ENCODE measurements around the gene SHLD3.
A peak's percentile ranks its signal among the peaks of the same experiment; 100 is the strongest.
"Not testable (repeated sequence)": the region's sequence is repeated elsewhere in the genome, so short reads cannot be mapped to it uniquely, and the experiment has no call there.

SHLD3 gene, protein sequence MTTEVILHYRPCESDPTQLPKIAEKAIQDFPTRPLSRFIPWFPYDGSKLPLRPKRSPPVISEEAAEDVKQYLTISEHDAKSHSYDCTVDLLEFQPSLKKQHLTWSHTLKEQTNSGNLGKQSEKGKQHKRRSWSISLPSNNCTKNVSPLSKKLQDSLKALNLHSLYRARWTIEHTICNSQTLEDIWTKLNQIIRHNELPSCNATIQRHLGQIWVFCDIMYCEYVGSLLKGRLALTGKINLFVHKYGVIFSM

DNA sequence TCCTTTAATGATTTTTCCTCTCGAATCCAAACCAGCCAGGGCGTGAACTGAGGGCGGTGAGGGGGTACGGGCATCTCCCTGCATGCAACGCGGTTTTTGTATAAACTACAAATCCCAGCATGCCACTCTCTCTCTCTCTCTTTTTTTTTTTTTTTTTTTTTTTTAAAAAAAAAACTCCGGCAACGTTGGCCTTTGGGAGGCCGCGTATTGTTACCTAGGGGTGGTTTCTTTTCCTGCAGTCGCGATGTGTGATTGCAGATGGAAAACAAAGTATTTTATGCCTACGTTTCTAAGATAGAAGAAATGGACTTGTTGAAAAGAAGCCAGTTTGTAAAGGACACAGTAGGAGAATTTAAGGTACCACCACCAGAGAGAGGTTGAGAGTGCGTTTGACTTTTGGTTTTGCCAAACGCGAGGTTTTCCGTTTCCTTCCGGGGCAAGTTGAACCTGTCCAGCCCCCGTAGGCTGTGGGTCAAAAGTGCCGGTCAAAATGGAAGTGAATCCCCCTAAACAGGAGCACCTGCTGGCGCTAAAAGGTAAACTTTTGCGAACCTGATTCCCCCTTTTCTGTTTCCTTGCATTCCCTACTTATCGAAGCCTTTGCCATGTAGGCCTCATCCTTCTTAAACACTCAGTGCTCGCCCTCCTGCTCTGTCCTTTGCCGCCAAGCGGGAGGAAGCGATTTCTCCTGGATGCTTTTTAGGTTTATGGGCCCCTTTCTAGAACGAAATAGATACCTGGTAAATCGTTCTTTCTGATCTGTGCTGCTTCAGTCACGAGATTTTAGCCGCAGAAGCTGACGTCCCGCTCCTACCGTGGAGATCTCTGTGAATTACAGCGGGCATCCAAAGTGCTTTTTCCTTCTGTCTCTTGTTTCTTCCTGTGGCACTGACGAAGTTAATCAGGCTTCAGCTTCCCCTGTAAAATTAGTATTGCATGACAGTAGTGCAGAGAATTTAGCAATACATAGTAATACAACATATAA lies at the start of gene SHLD3, which contains the start of gene TRAPPC13:
TSS of gene SHLD3 (plus strand) at position 457 of the 985 bp plus-strand sequence. CDS start 4,561 bp downstream, outside the sequence.
TSS of gene TRAPPC13 (plus strand) at position 457 of the 985 bp plus-strand sequence. CDS start at position 491, 34 bp downstream.
- peak; percentile 63 for DNase-seq (ENCODE audit: extremely low read depth in 1 of 2, low read depth in 1 of 2)

DNA sequence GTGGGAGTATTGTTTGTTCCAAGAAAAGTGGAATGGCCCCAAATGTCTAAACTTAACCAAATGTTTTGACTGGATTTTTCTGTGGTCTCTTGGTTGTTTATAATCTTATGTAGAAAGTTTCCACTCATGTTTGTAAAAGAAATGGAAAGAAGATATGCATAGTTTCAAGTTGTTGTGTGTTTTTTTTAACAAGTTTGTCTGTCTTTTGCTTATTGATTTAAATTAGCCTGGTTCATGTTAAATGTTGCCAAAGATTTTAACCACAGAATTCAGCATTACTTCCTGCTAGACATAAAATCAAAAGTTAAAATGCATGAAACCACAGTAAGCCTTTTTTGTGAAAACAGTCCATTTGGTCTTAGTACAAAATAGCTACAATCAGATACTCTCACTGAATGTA lies 47.7 kb upstream of the SHLD3 start:
- no peak for DNase-seq (ENCODE audit: extremely low read depth in 1 of 2, low read depth in 1 of 2)

DNA sequence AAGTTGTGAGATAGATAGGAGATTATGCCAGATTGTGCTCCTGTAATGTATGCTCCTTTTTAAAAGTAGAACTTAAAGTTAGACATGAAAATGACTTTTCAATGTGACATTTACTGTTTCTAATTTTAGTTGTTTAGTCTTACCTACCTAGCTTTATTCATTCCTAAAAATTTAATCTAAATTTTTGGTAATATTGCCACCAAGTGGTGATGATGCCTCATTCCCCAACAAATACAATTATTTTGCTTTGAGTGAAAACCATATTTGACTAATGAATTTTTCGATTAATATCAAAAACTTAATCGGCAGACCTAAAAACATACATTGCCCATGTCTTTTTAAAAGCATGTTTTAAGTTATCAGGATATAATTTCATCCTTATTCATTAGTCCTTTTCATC lies 36.1 kb upstream of the SHLD3 start:
- DNase-seq (ENCODE audit: extremely low read depth in 1 of 2, low read depth in 1 of 2) = no peak

DNA sequence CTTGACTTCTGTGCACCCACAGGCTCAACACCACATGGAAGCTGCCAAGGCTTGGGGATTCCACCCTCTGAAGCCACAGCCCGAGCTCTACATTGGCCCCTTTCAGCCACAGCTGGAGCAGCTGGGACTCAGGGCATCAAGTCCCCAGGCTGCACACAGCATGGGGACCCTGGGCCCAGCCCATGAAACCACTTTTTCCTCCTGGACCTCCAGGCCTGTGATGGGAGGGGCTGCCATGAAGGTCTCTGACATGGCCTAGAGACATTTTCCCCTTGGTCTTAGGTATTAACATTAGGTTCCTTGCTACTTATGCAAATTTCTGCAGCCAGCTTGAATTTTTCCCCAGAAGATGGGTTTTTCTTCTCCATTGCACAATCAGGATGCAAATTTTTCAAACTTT lies 23.1 kb upstream of the SHLD3 start:
- not testable (repeated sequence) for DNase-seq (ENCODE audit: extremely low read depth in 1 of 2, low read depth in 1 of 2)

DNA sequence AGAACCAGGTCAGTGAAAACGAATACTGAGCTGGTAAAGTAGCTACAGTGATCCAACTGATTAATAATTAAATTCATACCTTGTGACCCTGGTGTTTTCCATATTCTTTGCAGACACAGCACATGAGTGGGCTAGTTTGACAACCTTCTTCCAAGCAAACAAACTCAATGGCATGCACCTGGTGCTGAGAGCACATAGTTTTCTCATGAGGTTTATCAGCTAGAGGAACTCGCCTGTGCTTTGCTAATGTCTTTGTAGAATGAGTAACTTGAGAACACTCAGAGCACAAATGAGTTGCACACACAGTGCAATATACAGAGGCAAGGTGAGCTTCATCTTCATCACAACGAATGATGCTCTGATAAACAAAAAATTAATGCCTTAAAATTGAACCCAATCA lies 13.3 kb upstream of the SHLD3 start:
- DNase-seq (ENCODE audit: extremely low read depth in 1 of 2, low read depth in 1 of 2) = no peak

DNA sequence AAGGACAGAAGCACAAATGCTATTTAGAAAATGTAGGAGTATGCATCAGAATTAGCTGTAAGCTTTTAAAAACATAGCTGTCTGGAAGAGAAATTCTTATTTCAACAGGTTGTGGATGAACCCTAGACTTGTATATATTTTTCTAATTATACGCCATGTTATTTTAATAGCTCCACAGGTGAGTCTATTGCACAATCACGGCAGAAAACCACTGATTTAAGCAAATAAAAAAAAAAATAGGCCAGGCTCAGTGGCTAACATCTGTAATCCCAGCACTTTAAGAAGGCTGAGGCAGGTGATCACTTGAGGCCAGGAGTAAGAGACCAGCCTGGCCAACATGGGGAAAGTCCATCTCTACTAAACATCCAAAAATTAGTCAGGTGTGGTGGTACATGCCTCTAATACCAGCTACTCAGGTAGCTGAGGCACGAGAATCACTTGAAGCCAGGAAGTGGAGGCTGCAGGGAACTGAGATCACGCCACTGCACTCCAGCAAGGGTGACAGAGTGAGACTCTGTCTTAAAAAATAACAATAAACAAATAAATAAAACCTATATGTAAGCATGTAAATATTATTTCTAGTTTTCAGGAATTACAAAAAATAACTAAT lies 12.4 kb upstream of the SHLD3 start:
- DNase-seq (ENCODE audit: extremely low read depth in 1 of 2, low read depth in 1 of 2) = no peak

DNA sequence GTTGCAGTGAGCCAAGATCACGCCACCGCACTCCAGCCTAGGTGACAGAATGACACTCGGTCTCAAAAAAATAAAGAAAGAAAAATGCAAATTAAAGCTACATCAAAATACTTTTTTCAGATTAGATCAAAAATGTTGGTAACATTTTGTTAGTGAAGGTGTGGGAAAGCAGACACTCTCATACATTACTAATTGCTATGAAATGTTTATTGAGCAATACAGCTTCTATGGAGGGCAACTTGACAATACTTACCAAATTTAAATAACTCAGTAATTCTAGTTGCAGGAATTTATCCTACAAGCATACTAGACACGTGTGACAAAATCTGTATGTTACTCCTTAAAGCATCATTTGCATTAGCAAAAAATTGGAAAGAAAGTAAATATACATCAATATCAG lies 4.8 kb upstream of the SHLD3 start:
- DNase-seq (ENCODE audit: extremely low read depth in 1 of 2, low read depth in 1 of 2) = no peak

DNA sequence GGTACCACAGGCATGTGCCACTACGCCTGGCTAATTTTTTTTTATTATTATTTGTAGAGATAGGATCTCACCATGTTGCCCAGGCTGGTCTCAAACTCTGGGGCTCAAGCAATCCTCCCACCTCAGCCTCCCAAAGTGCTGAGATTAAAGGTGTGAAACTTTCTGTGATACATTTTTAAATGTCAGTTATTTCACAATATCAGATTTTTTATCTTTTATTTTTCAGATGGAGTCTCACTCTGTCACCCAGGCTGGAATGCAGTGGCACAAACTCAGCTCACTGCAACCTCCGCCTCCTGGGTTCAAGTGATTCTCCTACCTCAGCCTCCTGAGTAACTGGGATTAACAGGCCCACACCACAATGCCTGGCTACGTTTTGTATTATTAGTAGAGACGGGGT lies 2.9 kb upstream of the SHLD3 start:
- not testable (repeated sequence) for DNase-seq (ENCODE audit: extremely low read depth in 1 of 2, low read depth in 1 of 2)

DNA sequence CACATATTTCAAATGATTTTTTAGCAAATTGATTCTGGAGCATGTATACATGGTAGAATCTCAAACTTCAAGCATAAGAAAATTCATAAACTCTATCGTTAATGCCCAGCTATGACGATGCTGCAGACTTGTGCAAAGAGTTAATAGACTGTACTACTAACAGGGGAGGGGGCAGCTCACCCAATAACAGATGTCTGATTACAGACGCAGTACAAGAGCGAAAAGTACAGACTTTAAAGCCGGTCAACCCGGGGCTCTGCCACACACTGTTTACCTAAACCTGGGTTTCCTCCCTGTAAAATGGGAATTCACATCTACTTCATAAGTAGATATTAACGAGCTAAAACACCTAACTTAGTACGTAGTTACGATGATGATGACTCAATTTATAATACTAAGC lies 1.3 kb upstream of the SHLD3 start:
- DNase-seq (ENCODE audit: extremely low read depth in 1 of 2, low read depth in 1 of 2) = no peak

DNA sequence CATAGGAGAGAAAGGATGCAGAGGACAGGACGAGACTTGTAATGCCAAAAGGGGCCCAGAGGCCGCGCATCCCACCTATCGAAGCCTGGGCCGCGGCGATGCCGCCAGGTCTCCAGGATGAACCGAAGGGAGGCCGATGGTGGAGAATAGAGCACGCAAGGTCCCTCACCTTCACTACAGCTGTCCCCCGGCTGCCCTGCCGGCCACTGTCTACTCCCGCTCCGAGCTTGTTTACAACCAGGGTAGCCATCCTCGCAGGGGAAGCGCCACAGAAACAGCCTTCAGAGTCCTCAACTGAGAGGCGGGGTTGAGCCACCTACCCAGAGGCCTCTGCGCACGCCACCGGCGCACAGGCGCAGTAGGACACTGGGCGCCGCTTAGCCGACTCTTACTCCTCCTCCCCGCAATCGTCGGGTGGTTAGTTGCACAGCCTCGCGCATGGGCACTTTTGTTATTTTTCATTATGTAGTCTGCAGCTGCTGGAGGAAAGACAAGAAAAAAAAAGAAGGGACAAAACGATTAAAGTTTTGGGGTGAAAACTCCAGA lies 729 bp upstream of the SHLD3 start, which contains the start of gene TRIM23:
TSS of gene TRIM23 (minus strand) at position 309 of the 546 bp plus-strand sequence. CDS start at position 250, 59 bp downstream.
- peak; percentile 79 to 82 for DNase-seq (ENCODE audit: extremely low read depth in 1 of 2, low read depth in 1 of 2)

DNA sequence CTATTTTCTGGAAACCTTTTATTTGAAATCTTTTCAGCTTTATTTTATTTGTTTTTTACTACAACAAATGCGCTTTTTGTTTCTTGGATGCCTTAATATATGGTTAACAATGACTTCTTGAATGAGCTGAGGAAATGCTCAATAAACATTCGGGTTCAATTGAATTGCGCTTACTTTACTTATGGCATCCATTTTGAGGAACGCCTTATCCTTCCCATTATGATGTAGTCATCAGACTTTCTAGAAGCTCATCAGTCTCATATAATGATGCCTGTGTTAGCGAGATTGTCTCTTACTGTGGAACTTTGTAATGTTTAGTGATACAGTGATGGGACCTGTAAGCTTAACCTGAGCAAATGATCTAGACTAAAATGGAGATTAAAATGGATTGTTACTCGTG lies 916 bp downstream of the SHLD3 start:
- DNase-seq (ENCODE audit: extremely low read depth in 1 of 2, low read depth in 1 of 2) = no peak

DNA sequence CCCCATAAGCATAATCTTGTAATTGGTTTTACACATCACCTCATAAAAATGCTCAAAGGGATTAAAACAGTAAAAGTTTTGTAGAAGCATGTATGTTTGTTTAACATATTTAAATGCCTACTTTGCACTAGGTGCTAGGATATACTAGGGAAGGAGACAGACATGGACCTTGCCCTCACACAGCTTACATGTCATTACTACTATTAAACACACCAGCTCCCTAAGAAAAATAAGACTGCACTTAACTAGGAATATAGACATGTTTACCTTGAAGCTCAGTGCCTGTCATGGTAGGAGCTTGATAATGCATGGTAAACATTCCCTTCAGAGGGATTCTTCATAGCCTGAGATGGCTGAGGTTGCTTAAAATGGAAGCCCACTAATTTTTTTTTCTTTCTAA lies 6.2 kb downstream of the SHLD3 start:
- no peak for DNase-seq (ENCODE audit: extremely low read depth in 1 of 2, low read depth in 1 of 2)

DNA sequence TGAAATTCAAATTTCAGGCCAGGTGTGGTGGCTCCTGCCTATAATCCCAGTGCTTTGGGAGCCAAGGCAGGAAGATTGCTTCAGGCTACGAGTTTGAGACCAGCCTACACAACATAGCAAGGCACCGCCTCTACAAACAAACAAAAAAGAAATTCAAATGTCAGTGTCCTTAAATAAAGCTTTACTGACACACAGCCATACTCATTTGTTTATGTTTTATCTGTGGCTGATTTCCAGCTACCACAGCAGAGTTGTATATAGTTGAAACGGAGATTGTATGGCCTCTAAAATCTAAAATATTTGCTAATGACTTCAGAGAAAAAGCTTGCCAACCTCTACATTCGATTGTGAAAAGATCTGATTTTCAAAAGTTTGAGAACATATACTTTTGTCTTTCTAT lies 15.4 kb downstream of the SHLD3 start:
- DNase-seq (ENCODE audit: extremely low read depth in 1 of 2, low read depth in 1 of 2) = no peak

DNA sequence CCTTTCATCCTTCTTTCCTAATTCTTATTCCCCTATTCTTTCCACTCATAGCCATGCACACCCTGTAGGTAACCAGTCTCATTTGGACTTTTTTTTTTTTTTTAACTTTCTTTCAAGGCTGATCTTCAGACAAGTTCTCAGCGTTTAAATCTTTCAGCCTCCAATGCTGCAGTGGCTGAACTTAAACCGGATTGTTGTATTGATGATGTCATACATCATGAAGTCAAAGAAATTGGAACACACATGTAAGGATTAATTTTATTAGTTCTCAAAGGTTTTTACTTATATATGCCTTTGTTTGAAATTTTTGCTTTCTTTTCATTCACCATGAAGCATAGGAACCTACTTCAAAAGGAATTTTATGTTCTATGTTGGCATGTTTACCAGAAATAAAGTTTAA lies 22.1 kb downstream of the SHLD3 start:
- no peak for DNase-seq (ENCODE audit: extremely low read depth in 1 of 2, low read depth in 1 of 2)

DNA sequence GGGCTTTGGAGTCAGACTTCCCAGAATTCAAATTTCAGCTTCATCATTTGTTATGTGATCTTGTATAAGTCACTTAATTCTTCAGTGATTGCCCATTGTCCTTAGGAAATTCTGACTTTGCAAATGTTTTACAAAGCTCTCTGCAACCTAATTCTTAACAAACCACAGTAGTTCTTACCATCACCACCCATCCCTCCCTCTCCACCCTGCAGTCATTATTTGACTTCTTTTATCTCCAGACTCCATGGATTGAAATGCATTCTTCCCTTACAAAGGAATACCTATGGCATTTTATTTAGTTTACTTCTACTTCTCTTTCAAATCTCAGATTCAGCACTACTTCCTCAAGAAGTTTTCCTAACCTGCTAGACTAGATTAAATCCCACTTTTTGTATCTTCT lies 23.1 kb downstream of the SHLD3 start:
- no peak for DNase-seq (ENCODE audit: extremely low read depth in 1 of 2, low read depth in 1 of 2)

DNA sequence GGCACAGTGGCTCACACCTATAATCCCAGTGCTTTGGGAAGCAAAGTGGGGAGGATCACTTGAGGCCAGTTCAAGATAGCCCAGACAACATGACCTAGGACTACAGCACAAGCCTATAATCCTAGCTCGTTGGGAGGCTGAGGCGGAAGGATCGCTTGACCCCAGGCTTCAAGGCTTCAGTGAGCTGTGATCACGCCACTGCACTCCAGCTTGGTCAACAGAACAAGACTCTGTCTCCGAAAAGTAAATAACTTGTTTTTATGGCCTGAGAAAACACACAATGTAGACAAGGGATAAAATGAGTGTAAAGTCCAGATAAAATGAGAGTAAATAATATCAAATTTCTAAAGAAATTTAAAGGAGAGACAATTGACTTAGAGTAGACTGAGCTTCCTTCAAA lies 26.3 kb downstream of the SHLD3 start:
- no peak for DNase-seq (ENCODE audit: extremely low read depth in 1 of 2, low read depth in 1 of 2)

DNA sequence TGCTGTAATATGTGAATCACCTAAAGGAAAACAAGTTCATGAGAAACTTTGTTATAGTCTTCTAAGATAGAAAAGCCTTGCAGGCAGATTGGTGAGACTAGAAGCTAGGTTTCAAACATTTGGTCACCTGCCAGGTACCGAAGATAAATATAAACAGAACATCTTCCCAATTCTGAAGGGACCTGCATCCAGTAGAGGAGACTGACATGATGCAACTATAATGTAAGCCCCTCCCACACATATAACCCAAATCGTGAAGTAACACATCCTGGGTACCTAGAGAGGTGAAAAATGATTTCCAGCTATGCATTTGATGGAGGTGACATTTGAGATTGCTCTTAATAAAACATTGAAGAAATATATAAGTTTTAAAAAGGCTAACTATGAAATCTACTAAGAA lies 29.9 kb downstream of the SHLD3 start:
- DNase-seq (ENCODE audit: extremely low read depth in 1 of 2, low read depth in 1 of 2) = no peak

DNA sequence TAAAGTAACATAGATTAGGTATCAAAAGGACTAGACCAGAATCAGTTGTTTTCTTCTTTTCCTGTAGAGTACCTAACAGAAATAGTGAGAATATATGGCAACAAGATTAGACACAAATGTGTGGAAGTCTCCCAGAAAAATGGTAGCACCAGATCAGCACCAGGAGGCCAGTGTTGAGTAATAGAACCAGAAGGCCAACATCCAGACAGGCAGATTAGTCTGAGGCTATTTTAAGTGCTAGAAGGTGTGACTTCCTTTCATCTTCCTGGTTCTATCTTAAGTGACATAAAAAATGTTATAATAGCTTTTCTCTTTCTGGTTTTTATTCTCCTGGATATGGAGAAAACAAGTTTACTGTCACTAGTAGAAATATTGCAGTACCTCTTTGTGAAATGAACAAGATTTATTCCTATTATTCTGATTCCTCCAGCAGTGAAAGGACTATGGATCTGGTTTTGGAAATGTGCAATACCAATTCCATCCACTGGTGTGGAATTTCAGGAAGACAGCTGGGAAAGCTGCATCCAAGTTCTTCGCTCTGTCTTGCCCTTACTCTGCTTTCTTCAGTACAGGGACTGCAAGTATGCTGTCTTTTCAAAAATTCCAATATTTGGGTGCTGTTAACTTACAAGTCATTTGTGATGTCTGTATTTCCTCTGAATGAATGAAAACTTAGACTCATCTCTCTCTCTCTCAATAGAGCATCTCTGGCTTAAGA lies 39.1 kb downstream of the SHLD3 start:
- no peak for DNase-seq (ENCODE audit: extremely low read depth in 1 of 2, low read depth in 1 of 2)

DNA sequence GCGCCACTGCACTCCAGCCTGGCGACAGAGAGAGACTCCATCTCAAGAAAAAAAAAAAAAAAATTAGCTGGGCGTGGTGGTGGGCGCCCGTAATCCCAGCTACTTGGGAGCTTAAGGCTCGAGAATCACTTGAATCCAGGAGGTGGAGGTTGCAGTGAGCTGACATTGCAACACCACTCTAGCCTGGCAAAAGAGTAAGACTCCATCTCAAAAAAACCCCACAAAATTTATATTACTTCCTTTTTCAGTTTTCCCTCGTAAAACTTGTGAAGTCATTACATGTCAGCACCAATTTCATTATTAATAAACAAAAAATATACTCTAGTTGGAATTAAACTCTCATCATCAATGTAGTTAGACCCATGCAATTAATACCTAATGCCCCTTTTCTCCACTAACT lies 43.9 kb downstream of the SHLD3 start:
- DNase-seq (ENCODE audit: extremely low read depth in 1 of 2, low read depth in 1 of 2) = no peak

DNA sequence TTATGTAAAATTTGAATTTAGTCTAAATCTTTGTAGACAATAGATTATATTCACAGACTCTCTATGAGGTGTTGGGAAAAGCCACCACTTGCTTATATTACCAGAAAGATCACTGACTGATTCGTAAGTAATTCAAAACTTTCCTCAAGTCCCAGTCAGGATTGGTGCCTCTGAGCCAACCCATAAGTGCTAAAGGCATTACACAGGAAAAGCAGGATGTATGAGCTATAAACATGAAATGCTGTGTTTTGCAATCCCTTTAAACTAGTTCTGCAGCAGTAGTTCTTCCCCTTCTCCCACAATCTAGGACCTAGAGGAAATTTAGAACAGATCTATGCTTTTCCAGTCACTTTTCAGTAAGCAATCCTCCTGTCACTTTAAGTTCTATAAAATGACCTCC lies 48.0 kb downstream of the SHLD3 start:
- no peak for DNase-seq (ENCODE audit: extremely low read depth in 1 of 2, low read depth in 1 of 2)

All from activated CD8-positive, alpha-beta memory T cell treated with anti-CD3 and anti-CD28 coated beads for 1 hour (primary cell).